H9 (cell line): Measurements from ENCODE around the gene TMEM222. TPM values are rescaled to one million over a fixed set of nuclear protein-coding genes. Genes with fewer than 3 reads are reported as not detected.

ENCODE experiments used
- DNase-seq: peaks from one replicate; pipeline ENCODE4 v3.0.0-alpha.2; 2017
- H2AFZ ChIP-seq: one replicate; pipeline ENCODE4 v1.6.1; 2013; ENCODE audit warnings: mild to moderate bottlenecking, low read length, control low read depth, moderate library complexity
- H2AK5ac ChIP-seq: 2 replicates; pipeline ENCODE4 v1.6.1; 2013; ENCODE audit warnings: low read length, control low read depth, mixed read lengths; ENCODE audit not compliant: insufficient read length
- H2BK120ac ChIP-seq: one replicate; pipeline ENCODE4 v1.6.1; 2013; ENCODE audit warnings: low read depth, mild to moderate bottlenecking, low read length, control low read depth, inconsistent platforms; ENCODE audit not compliant: poor library complexity, severe bottlenecking
- H2BK12ac ChIP-seq: 2 replicates; pipeline ENCODE4 v1.6.1; 2013; ENCODE audit warnings: low read length, control low read depth, mixed read lengths, low read depth; ENCODE audit not compliant: insufficient read length
- H2BK15ac ChIP-seq: 2 replicates; pipeline ENCODE4 v1.6.1; 2013; ENCODE audit warnings: low read depth, low read length, control low read depth
- H2BK20ac ChIP-seq: one replicate; pipeline ENCODE4 v1.6.1; 2013; ENCODE audit warnings: low read depth, mild to moderate bottlenecking, low read length, control low read depth, inconsistent platforms; ENCODE audit not compliant: poor library complexity, severe bottlenecking
- H2BK5ac ChIP-seq: 2 replicates; pipeline ENCODE4 v1.6.1; 2013; ENCODE audit warnings: low read length, control low read depth, mixed read lengths; ENCODE audit not compliant: insufficient read length
- H3K14ac ChIP-seq: 2 replicates; pipeline ENCODE4 v1.6.1; 2013; ENCODE audit warnings: low read length, control low read depth; ENCODE audit not compliant: insufficient read depth
- H3K18ac ChIP-seq: 2 replicates; pipeline ENCODE4 v1.6.1; 2013; ENCODE audit warnings: low read depth, mild to moderate bottlenecking, mixed read lengths, low read length, control low read depth; ENCODE audit not compliant: insufficient read length
- H3K23ac ChIP-seq: 2 replicates; pipeline ENCODE4 v1.6.1; 2013; ENCODE audit warnings: low read length, control low read depth, mixed read lengths, low read depth; ENCODE audit not compliant: insufficient read length
- H3K23me2 ChIP-seq: 2 replicates; pipeline ENCODE4 v1.6.1; 2013; ENCODE audit warnings: low read depth, mild to moderate bottlenecking, mixed read lengths, low read length, control low read depth; ENCODE audit not compliant: insufficient read length, poor library complexity, severe bottlenecking
- H3K27ac ChIP-seq: 2 replicates; pipeline ENCODE4 v1.5.1; 2013; ENCODE audit warnings: low read length, control low read depth, mixed read lengths, low read depth; ENCODE audit not compliant: insufficient read length
- H3K27me3 ChIP-seq: 2 replicates; pipeline ENCODE4 v1.6.1; 2013; ENCODE audit warnings: low read length, control low read depth, inconsistent platforms; ENCODE audit not compliant: insufficient read depth
- H3K4ac ChIP-seq: 2 replicates; pipeline ENCODE4 v1.6.1; 2013; ENCODE audit warnings: low read depth, mild to moderate bottlenecking, control low read depth, inconsistent platforms, low read length, moderate library complexity
- H3K4me1 ChIP-seq: 2 replicates; pipeline ENCODE4 v1.6.1; 2013; ENCODE audit warnings: low read length, control low read depth, inconsistent platforms; ENCODE audit not compliant: insufficient read depth
- H3K4me2 ChIP-seq: 2 replicates; pipeline ENCODE4 v1.6.1; 2013; ENCODE audit warnings: low read length, control low read depth, mixed read lengths; ENCODE audit not compliant: insufficient read length, insufficient read depth
- H3K56ac ChIP-seq: 2 replicates; pipeline ENCODE4 v1.6.1; 2013; ENCODE audit warnings: low read depth, mild to moderate bottlenecking, mixed read lengths, low read length, control low read depth; ENCODE audit not compliant: insufficient read length
- H3K79me1 ChIP-seq: 2 replicates; pipeline ENCODE4 v1.6.1; 2013; ENCODE audit warnings: low read depth, mild to moderate bottlenecking, moderate library complexity, low read length, control low read depth, inconsistent platforms; ENCODE audit not compliant: insufficient read depth, poor library complexity, severe bottlenecking
- H3K79me2 ChIP-seq: 2 replicates; pipeline ENCODE4 v1.6.1; 2013; ENCODE audit warnings: low read length, control low read depth, inconsistent platforms; ENCODE audit not compliant: insufficient read depth
- H3K9ac ChIP-seq: 2 replicates; pipeline ENCODE4 v1.6.1; 2013; ENCODE audit warnings: low read length, control low read depth, mixed read lengths; ENCODE audit not compliant: insufficient read length; ENCODE audit errors: extremely low read depth
- H3K9me3 ChIP-seq: one replicate; pipeline ENCODE4 v1.6.1; 2013; ENCODE audit warnings: low read depth, low read length, inconsistent platforms; ENCODE audit not compliant: control insufficient read depth
- H3T11ph ChIP-seq: one replicate; pipeline ENCODE4 v1.6.1; 2013; ENCODE audit warnings: mild to moderate bottlenecking, low read length, control low read depth, inconsistent platforms
- H4K20me1 ChIP-seq: one replicate; pipeline ENCODE4 v1.6.1; 2013; ENCODE audit not compliant: control insufficient read depth, insufficient read length, insufficient read depth
- H4K5ac ChIP-seq: 2 replicates; pipeline ENCODE4 v1.6.1; 2013; ENCODE audit warnings: low read depth, mild to moderate bottlenecking, mixed read lengths, low read length, control low read depth; ENCODE audit not compliant: insufficient read length
- H4K8ac ChIP-seq: replicated peaks from 2 replicates; pipeline ENCODE4 v1.6.1; 2013; ENCODE audit warnings: low read length, control low read depth, mixed read lengths, low read depth; ENCODE audit not compliant: insufficient read length
- H4K91ac ChIP-seq: 2 replicates; pipeline ENCODE4 v1.6.1; 2013; ENCODE audit warnings: low read depth, mild to moderate bottlenecking, moderate library complexity, mixed read lengths, low read length, control low read depth; ENCODE audit not compliant: insufficient read length
- H3K27ac Mint-ChIP-seq, 3 experiments: 2 replicates in 2 of 3; 3 replicates in 1 of 3; pipeline ENCODE4 v1.8.0; 2020 to 2021; ENCODE audit warnings: mixed read lengths in 3 of 3, mild to moderate bottlenecking in 1 of 3, moderate library complexity in 1 of 3
- H3K27me3 Mint-ChIP-seq: 2 replicates; pipeline ENCODE4 v1.8.0; 2021; ENCODE audit warnings: low read depth, mild to moderate bottlenecking, moderate library complexity, mixed read lengths
- H3K36me3 Mint-ChIP-seq, 3 experiments: 2 replicates in 2 of 3; 3 replicates in 1 of 3; pipeline ENCODE4 v1.8.0; 2020 to 2021; ENCODE audit warnings: low read depth in 3 of 3, mixed read lengths in 3 of 3; ENCODE audit not compliant: insufficient read depth in 1 of 3
- H3K4me1 Mint-ChIP-seq, 2 experiments: 2 replicates each; pipeline ENCODE4 v1.8.0; 2020; ENCODE audit warnings: mixed read lengths in 2 of 2
- H3K4me3 Mint-ChIP-seq, 2 experiments: 2 replicates in 1 of 2; 3 replicates in 1 of 2; pipeline ENCODE4 v1.8.0; 2020 to 2021; ENCODE audit warnings: mild to moderate bottlenecking in 2 of 2, mixed read lengths in 2 of 2, moderate library complexity in 1 of 2
- H3K9me3 Mint-ChIP-seq, 2 experiments: 2 replicates in 1 of 2; 3 replicates in 1 of 2; pipeline ENCODE4 v1.8.0; 2020; ENCODE audit warnings: mild to moderate bottlenecking in 2 of 2, mixed read lengths in 2 of 2, moderate library complexity in 1 of 2
- WGBS: extraction: QIAGEN DNeasy Blood & Tissue Kit; methylation state at CpG from one replicate; pipeline ENCODE4 v1.1.7; 2013; ENCODE audit warnings: missing lambda C conversion rate, low lambda C conversion rate, mixed read lengths; ENCODE audit not compliant: insufficient read length; ENCODE audit errors: extremely low coverage; 5-methylcytosine and 5-hydroxymethylcytosine counted together
- total RNA-seq: library from RNA; stranded (reverse); gene quantifications from 2 replicates; pipeline ENCODE4 v1.2.1, GENCODE V29; 2021
- TF ChIP-seq, protein P1 (sequence below): fragments of 200-600 bp; sonication (generic); conservative IDR thresholded peaks from 3 replicates; pipeline ENCODE4 v1.8.0; 2021; ENCODE audit warnings: antibody characterized with exemption, mild to moderate bottlenecking

Gene TMEM222
- total RNA-seq, 1 experiment from 2014 or later, result 36.8 TPM

DNA sequence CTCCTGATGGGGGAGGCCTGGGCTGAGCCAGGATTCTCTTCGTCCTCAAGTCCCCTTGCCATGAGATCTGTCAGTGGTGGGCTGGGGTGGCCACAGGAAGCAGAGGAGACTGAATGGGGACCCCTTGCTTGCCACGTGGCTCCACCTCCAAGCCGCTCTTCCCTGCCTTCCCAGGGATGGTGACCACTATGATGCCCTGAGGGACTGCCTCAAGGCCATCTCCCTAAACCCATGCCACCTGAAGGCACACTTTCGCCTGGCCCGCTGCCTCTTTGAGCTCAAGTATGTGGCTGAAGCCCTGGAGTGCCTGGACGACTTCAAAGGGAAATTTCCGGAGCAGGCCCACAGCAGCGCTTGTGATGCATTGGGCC, 20.9 kb upstream of the TMEM222 start:
- Histone ChIP-seq H4K20me1 (peaks cover 2% of the 10 kb centered on the region), H2AK5ac (no peak overlapping the region), H3K79me1 (no peaks in the 10 kb centered on the region), H2BK120ac (no peak overlapping the region), H2BK12ac (no peak overlapping the region), H3K9ac (no peak overlapping the region), H3K14ac (no peak overlapping the region; the same call in 1 of the 2 replicates), H3K23ac (no peak overlapping the region), H3K4ac (no peak overlapping the region), H2AFZ (no peak overlapping the region), H3K4me2 (no peak overlapping the region), H3K4me1 (peaks cover 9% of the 10 kb centered on the region; the same call in 1 of the 2 replicates), H4K91ac (no peak overlapping the region), H2BK15ac (no peak overlapping the region), H3K23me2 (no peaks in the 10 kb centered on the region), H4K5ac (no peak overlapping the region), H3K18ac (no peak overlapping the region), H2BK20ac (no peak overlapping the region), H3K27ac (no peak overlapping the region), H2BK5ac (no peak overlapping the region), H3K27me3 (no peaks in the 10 kb centered on the region), H3K9me3 (no peaks in the 10 kb centered on the region), H3T11ph (no peak overlapping the region), H3K56ac (no peak overlapping the region), H4K8ac (no peak overlapping the region), H3K79me2 (no peaks in the 10 kb centered on the region)
- WGBS, result no CpG with 5 or more reads among the region's 8 CpGs
- TF ChIP-seq, protein P1, sequence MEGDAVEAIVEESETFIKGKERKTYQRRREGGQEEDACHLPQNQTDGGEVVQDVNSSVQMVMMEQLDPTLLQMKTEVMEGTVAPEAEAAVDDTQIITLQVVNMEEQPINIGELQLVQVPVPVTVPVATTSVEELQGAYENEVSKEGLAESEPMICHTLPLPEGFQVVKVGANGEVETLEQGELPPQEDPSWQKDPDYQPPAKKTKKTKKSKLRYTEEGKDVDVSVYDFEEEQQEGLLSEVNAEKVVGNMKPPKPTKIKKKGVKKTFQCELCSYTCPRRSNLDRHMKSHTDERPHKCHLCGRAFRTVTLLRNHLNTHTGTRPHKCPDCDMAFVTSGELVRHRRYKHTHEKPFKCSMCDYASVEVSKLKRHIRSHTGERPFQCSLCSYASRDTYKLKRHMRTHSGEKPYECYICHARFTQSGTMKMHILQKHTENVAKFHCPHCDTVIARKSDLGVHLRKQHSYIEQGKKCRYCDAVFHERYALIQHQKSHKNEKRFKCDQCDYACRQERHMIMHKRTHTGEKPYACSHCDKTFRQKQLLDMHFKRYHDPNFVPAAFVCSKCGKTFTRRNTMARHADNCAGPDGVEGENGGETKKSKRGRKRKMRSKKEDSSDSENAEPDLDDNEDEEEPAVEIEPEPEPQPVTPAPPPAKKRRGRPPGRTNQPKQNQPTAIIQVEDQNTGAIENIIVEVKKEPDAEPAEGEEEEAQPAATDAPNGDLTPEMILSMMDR, result no peak; the same call in 2 of the 3 replicates
- DNase-seq, result no peak
- Mint-ChIP-seq H3K4me1 (peaks cover 29 to 43% of the 10 kb centered on the region in 2 experiments), H3K27me3 (no peaks in the 10 kb centered on the region), H3K36me3 (peaks cover 4 to 12% (median 5%) of the 10 kb centered on the region in 3 experiments; a peak in 4 of 7 replicates), H3K4me3 (0 out of 5 replicates have a peak overlapping the region, but pooled peaks of 1 of the 2 experiments have one; percentile 10), H3K9me3 (no peaks in the 10 kb centered on the region), H3K27ac (peak overlapping the region in 1 of 3 experiments; percentile 51; a peak in 2 of 7 replicates)
